ENCODE measurements around the gene TLR9.

TLR9 gene

GRCh38 chr3:52228266-52228665, 2.8 kb upstream of the TLR9 start:
- no peak for DNase-seq
- no peak overlapping the region for H3K27ac ChIP-seq
- H3K27me3 ChIP-seq (replicated peaks) = no peaks in the 10 kb centered on the region
- no peak overlapping the region for H3K4me3 ChIP-seq (ENCODE audit: low read depth, low read length)
- in situ Hi-C loops (cut with HindIII; ENCODE audit: low pct_ligation_motif_present, low sequenced_read_pairs) = no loop called here
- TF ChIP-seq CTCF (IDR thresholded peaks at IDR 0.05; ENCODE audit: low read depth, low read length, missing control alignments) = no peak
- peaks cover 48% of the 10 kb centered on the region for H3K36me3 ChIP-seq (replicated peaks)

- Histone ChIP-seq H3K36me3 (replicated peaks) (peaks cover 43% of the 10 kb centered on the region), H3K27me3 (replicated peaks) (no peaks in the 10 kb centered on the region), H3K4me3 (ENCODE audit: low read depth, low read length) (no peak overlapping the region), H3K27ac (no peak overlapping the region)
- no peak for DNase-seq
- in situ Hi-C loops (cut with HindIII; ENCODE audit: low pct_ligation_motif_present, low sequenced_read_pairs) = no loop called here
- no peak for TF ChIP-seq CTCF (IDR thresholded peaks at IDR 0.05; ENCODE audit: low read depth, low read length, missing control alignments)
These were observed 2.3 kb upstream of the TLR9 start for GRCh38 chr3:52227766-52228165.

GRCh38 chr3:52227117-52227516, 1.7 kb upstream of the TLR9 start:
- H3K27me3 ChIP-seq (replicated peaks) = no peaks in the 10 kb centered on the region
- peak; percentile 16 for TF ChIP-seq CTCF (IDR thresholded peaks at IDR 0.05; ENCODE audit: low read depth, low read length, missing control alignments)
- DNase-seq = no peak
- in situ Hi-C loops (cut with HindIII; ENCODE audit: low pct_ligation_motif_present, low sequenced_read_pairs) = no loop called here
- no peak overlapping the region for H3K4me3 ChIP-seq (ENCODE audit: low read depth, low read length)
- no peak overlapping the region for H3K27ac ChIP-seq
- H3K36me3 ChIP-seq (replicated peaks) = peaks cover 36% of the 10 kb centered on the region

GRCh38 chr3:52226229-52226817, 878 bp upstream of the TLR9 start:
- H3K4me3 ChIP-seq (ENCODE audit: low read depth, low read length) = no peak overlapping the region
- H3K27me3 ChIP-seq (replicated peaks) = no peaks in the 10 kb centered on the region
- H3K27ac ChIP-seq = no peak overlapping the region
- peaks cover 28% of the 10 kb centered on the region for H3K36me3 ChIP-seq (replicated peaks)
- TF ChIP-seq CTCF (IDR thresholded peaks at IDR 0.05; ENCODE audit: low read depth, low read length, missing control alignments) = no peak
- in situ Hi-C loops (cut with HindIII; ENCODE audit: low pct_ligation_motif_present, low sequenced_read_pairs) = no loop called here
- DNase-seq = no peak

GRCh38 chr3:52223449-52224408, 1.7 kb downstream of the TLR9 start:
- TF ChIP-seq CTCF (IDR thresholded peaks at IDR 0.05; ENCODE audit: low read depth, low read length, missing control alignments) = no peak
- no peak for DNase-seq
- Histone ChIP-seq H3K36me3 (replicated peaks) (peaks cover 2% of the 10 kb centered on the region), H3K27ac (no peak overlapping the region), H3K27me3 (replicated peaks) (no peaks in the 10 kb centered on the region), H3K4me3 (ENCODE audit: low read depth, low read length) (no peak overlapping the region)
- in situ Hi-C loops (cut with HindIII; ENCODE audit: low pct_ligation_motif_present, low sequenced_read_pairs) = no loop called here

Measured in brain microvascular endothelial cell (primary cell).